SK-N-SH (cell line): ENCODE measurements around the gene SMARCA4. TPM values are rescaled to one million over a fixed set of nuclear protein-coding genes. Genes with fewer than 3 reads are reported as not detected.

Experiments
- CTCF ChIA-PET: fragments of 300-600, 350-600 bp; formaldehyde crosslinking; extraction: SDS; loops from one replicate; lab custom pipeline; 2021; lab: Yijun Ruan, JAX
- POLR2A ChIA-PET: fragments of 350-600 bp; sonication (Branson Sonifier 250); formaldehyde crosslinking; extraction: SDS; loops from one replicate; lab custom pipeline; 2020; ENCODE audit warnings: antibody characterized with exemption, inconsistent platforms; lab: Yijun Ruan, JAX
- DNase-seq: peaks from one replicate; pipeline ENCODE4 v3.0.0; 2012
- H2AFZ ChIP-seq: fragments of 200-600 bp; sonication (generic); 2 replicates; pipeline ENCODE4 v1.8.1; 2016; ENCODE audit warnings: antibody characterized with exemption, mild to moderate bottlenecking, low read depth
- H3F3A ChIP-seq: fragments of 200-600 bp; sonication (generic); replicated peaks from 2 replicates; pipeline ENCODE3; 2016; ENCODE audit warnings: antibody characterized with exemption, mild to moderate bottlenecking; ENCODE audit not compliant: insufficient read depth
- H3K27ac ChIP-seq, 2 experiments: fragments of 200-500 bp in 1 of 2; fragments of 200-600 bp in 1 of 2; sonication (Bioruptor generic) in 1 of 2; sonication (generic), shearing (Covaris generic) in 1 of 2; 2 replicates each; pipeline versions ENCODE4 v1.5.1 to v1.6.1; 2014 to 2016; ENCODE audit warnings: low read depth in 2 of 2, inconsistent platforms in 1 of 2, low read length in 1 of 2, mild to moderate bottlenecking in 1 of 2, mixed read lengths in 1 of 2
- H3K27me3 ChIP-seq: fragments of 200-600 bp; sonication (generic), shearing (Covaris generic); 2 replicates; pipeline ENCODE4 v1.6.1; 2016; ENCODE audit warnings: mixed run types; ENCODE audit not compliant: insufficient read depth
- H3K36me3 ChIP-seq, 2 experiments: fragments of 200-500 bp in 1 of 2; fragments of 200-600 bp in 1 of 2; sonication (Bioruptor generic) in 1 of 2; sonication (generic) in 1 of 2; replicated peaks in 1 of 2; 2 replicates each; pipeline versions ENCODE3 to v1.5.1; 2014 to 2016; ENCODE audit warnings: low read length in 1 of 2, mild to moderate bottlenecking in 1 of 2; ENCODE audit not compliant: insufficient read depth in 2 of 2, control insufficient read depth in 1 of 2
- H3K4me1 ChIP-seq, 2 experiments: fragments of 200-500 bp in 1 of 2; fragments of 200-600 bp in 1 of 2; sonication (Bioruptor generic) in 1 of 2; sonication (generic), shearing (Covaris generic) in 1 of 2; 2 replicates each; pipeline versions ENCODE4 v1.5.1 to v1.6.1; 2014 to 2016; ENCODE audit warnings: low read depth in 1 of 2, low read length in 1 of 2, mixed run types in 1 of 2; ENCODE audit not compliant: insufficient read depth in 2 of 2, control insufficient read depth in 1 of 2
- H3K4me2 ChIP-seq: fragments of 200-600 bp; sonication (generic), shearing (Covaris generic); 2 replicates; pipeline ENCODE4 v1.6.1; 2017; ENCODE audit warnings: mixed run types
- H3K4me3 ChIP-seq, 2 experiments: fragments of 200-500 bp in 1 of 2; fragments of 200-600 bp in 1 of 2; sonication (Bioruptor generic) in 1 of 2; sonication (generic), shearing (Covaris generic) in 1 of 2; 2 replicates each; pipeline versions ENCODE4 v1.5.1 to v1.8.1; 2014 to 2016; ENCODE audit warnings: low read depth in 2 of 2, inconsistent platforms in 1 of 2, low read length in 1 of 2, mild to moderate bottlenecking in 1 of 2, mixed read lengths in 1 of 2, moderate library complexity in 1 of 2
- H3K79me2 ChIP-seq: fragments of 200-600 bp; sonication (generic); 2 replicates; pipeline ENCODE4 v1.8.1; 2017; ENCODE audit warnings: mild to moderate bottlenecking; ENCODE audit not compliant: insufficient read depth
- H3K9ac ChIP-seq: fragments of 200-600 bp; sonication (generic); 2 replicates; pipeline ENCODE4 v1.6.1; 2017; ENCODE audit warnings: mixed run types
- H3K9me2 ChIP-seq: fragments of 200-600 bp; sonication (generic); 2 replicates; pipeline ENCODE4 v1.6.1; 2017; ENCODE audit warnings: mixed run types
- H3K9me3 ChIP-seq: fragments of 200-600 bp; sonication (generic); 2 replicates; pipeline ENCODE4 v1.6.1; 2017; ENCODE audit warnings: mixed run types, mild to moderate bottlenecking, moderate library complexity
- H4K20me1 ChIP-seq: fragments of 200-600 bp; sonication (generic); 2 replicates; pipeline ENCODE4 v1.6.1; 2017; ENCODE audit warnings: mild to moderate bottlenecking, mixed run types; ENCODE audit not compliant: insufficient read depth
- CHD2 ChIP-seq: fragments of 150-350 bp; IDR thresholded peaks from 2 replicates; pipeline ENCODE4 v1.6.1; 2018; ENCODE audit warnings: low read length; ENCODE audit not compliant: partially characterized antibody
- FOSL2 ChIP-seq: IDR thresholded peaks from 2 replicates; pipeline ENCODE4 v1.4.0; 2012; ENCODE audit warnings: low read depth, mild to moderate bottlenecking, moderate library complexity, borderline replicate concordance
- FOXM1 ChIP-seq: IDR thresholded peaks from 2 replicates; pipeline ENCODE4 v1.4.0; 2012; ENCODE audit warnings: low read depth, mild to moderate bottlenecking
- GABPA ChIP-seq: IDR thresholded peaks from 2 replicates; pipeline ENCODE4 v1.4.0; 2012; ENCODE audit warnings: low read depth, mild to moderate bottlenecking
- IRF3 ChIP-seq: fragments of 150-350 bp; IDR thresholded peaks from 2 replicates; pipeline ENCODE4 v1.6.1; 2016; ENCODE audit warnings: mild to moderate bottlenecking, low read depth, low read length
- JUND ChIP-seq: IDR thresholded peaks from 2 replicates; pipeline ENCODE4 v1.4.0; 2012
- MAX ChIP-seq: IDR thresholded peaks from 2 replicates; pipeline ENCODE4 v1.4.0; 2012; ENCODE audit warnings: low read depth
- MEF2A ChIP-seq: IDR thresholded peaks from 2 replicates; pipeline ENCODE4 v1.4.0; 2012; ENCODE audit warnings: low read depth, borderline replicate concordance
- PBX3 ChIP-seq: IDR thresholded peaks from 2 replicates; pipeline ENCODE4; 2012
- POLR2AphosphoS5 ChIP-seq: IDR thresholded peaks from 2 replicates; pipeline ENCODE4 v1.6.1; 2012; ENCODE audit warnings: low read depth, low read length
- REST ChIP-seq: IDR thresholded peaks from 2 replicates; pipeline ENCODE4 v1.6.1; 2012; ENCODE audit warnings: mild to moderate bottlenecking, low read depth, low read length, moderate library complexity
- RXRA ChIP-seq: IDR thresholded peaks from 2 replicates; pipeline ENCODE4 v1.4.0; 2012; ENCODE audit warnings: low read depth, mild to moderate bottlenecking, borderline replicate concordance
- SMC3 ChIP-seq: IDR thresholded peaks from 2 replicates; pipeline ENCODE4 v1.6.1; 2012; ENCODE audit warnings: low read depth, low read length, improper control_type of control experiment
- USF2 ChIP-seq: fragments of 150-350 bp; IDR thresholded peaks from 2 replicates; pipeline ENCODE4 v1.6.1; 2017; ENCODE audit warnings: antibody characterized with exemption, low read length, low read depth, borderline replicate concordance
- WGBS: methylation state at CpG from one replicate; pipeline ENCODE4 v1.1.6; 2017; ENCODE audit warnings: low lambda C conversion rate; 5-methylcytosine and 5-hydroxymethylcytosine counted together
- polyA plus RNA-seq, 3 experiments: library from polyadenylated mRNA; depleted of rRNA; stranded (reverse); fragments of >200 nt; gene quantifications; 2 replicates each; pipeline ENCODE4 v1.2.3, GENCODE V29; 2012

The SMARCA4 gene
- polyA plus RNA-seq, 1 of the 3 experiments (the other 2 are of a cell fraction), result 90.7 TPM

GRCh38 chr19:11024259-11024658, 63.4 kb downstream of the SMARCA4 start:
- POLR2A ChIA-PET, result no interaction called here
- TF ChIP-seq REST (no peak), MEF2A (no peak), MAX (no peak), PBX3 (no peak), CHD2 (no peak), FOXM1 (no peak), RXRA (no peak), IRF3 (no peak), GABPA (no peak), USF2 (no peak), SMC3 (no peak), JUND (no peak), FOSL2 (no peak), POLR2AphosphoS5 (no peak)
- no peaks in the 10 kb centered on the region for H3K27me3 ChIP-seq
- peaks cover 15 to 88% of the 10 kb centered on the region in 2 experiments for H3K36me3 ChIP-seq
- H3F3A ChIP-seq, result no peaks in the 10 kb centered on the region
- no peak overlapping the region; a peak in 1 of 4 replicates for H3K27ac ChIP-seq
- H3K4me1 ChIP-seq, result no peaks in the 10 kb centered on the region; a peak in 1 of 4 replicates
- H3K4me2 ChIP-seq, result no peak overlapping the region
- CTCF ChIA-PET, result no interaction called here
- H2AFZ ChIP-seq, result no peak overlapping the region
- WGBS, result 91% methylated on average over 10 of the region's 13 CpGs
- no peaks in the 10 kb centered on the region for H4K20me1 ChIP-seq
- no peak for DNase-seq
- no peaks in the 10 kb centered on the region for H3K9me3 ChIP-seq
- no peaks in the 10 kb centered on the region for H3K9me2 ChIP-seq
- no peak overlapping the region for H3K4me3 ChIP-seq
- no peak overlapping the region for H3K9ac ChIP-seq
- H3K79me2 ChIP-seq, result no peaks in the 10 kb centered on the region
